ENCODE results near the gene ASAP2. TPM values are rescaled to one million over a fixed set of nuclear protein-coding genes. Genes with fewer than 3 reads are reported as not detected.

The ASAP2 gene
- total RNA-seq, 1 experiment from 2014 or later: 12.6 TPM

- Histone ChIP-seq H3T11ph (ENCODE audit: low read length) (no peak overlapping the region), H2AK5ac (ENCODE audit: insufficient read length, low read length) (no peak overlapping the region), H4K91ac (ENCODE audit: insufficient read length, low read depth, low read length) (no peak overlapping the region), H3K27me3 (ENCODE audit: insufficient read depth, low read length) (no peaks in the 10 kb centered on the region), H3K14ac (ENCODE audit: insufficient read depth, low read length) (peak overlapping the region; percentile 12; the same call in 1 of the 2 replicates), H3K18ac (ENCODE audit: insufficient read length, low read depth, low read length) (no peak overlapping the region), H2BK15ac (ENCODE audit: low read depth, low read length) (no peak overlapping the region), H3K9ac (ENCODE audit: extremely low read depth, insufficient read length, low read length) (no peak overlapping the region), H2BK20ac (ENCODE audit: low read depth, low read length, poor library complexity, severe bottlenecking) (no peak overlapping the region), H3K4ac (ENCODE audit: low read depth, low read length) (no peak overlapping the region), H4K20me1 (ENCODE audit: control insufficient read depth, insufficient read depth, insufficient read length) (no peaks in the 10 kb centered on the region), H4K5ac (ENCODE audit: insufficient read length, low read depth, low read length) (no peak overlapping the region), H3K23me2 (ENCODE audit: insufficient read length, low read depth, low read length, poor library complexity, severe bottlenecking) (peaks cover 3% of the 10 kb centered on the region), H2BK120ac (ENCODE audit: low read depth, low read length, poor library complexity, severe bottlenecking) (no peak overlapping the region), H3K23ac (ENCODE audit: insufficient read length, low read depth, low read length) (no peak overlapping the region), H3K56ac (ENCODE audit: insufficient read length, low read depth, low read length) (no peak overlapping the region), H3K4me1 (ENCODE audit: insufficient read depth, low read length) (0 out of 2 replicates have a peak, but pooled peaks cover 2% of the 10 kb centered on the region), H2BK5ac (ENCODE audit: insufficient read length, low read length) (no peak overlapping the region), H3K79me1 (ENCODE audit: insufficient read depth, low read depth, low read length, poor library complexity, severe bottlenecking) (no peaks in the 10 kb centered on the region), H3K79me2 (ENCODE audit: insufficient read depth, low read length) (0 out of 2 replicates have a peak, but pooled peaks cover 3% of the 10 kb centered on the region), H3K27ac (ENCODE audit: insufficient read length, low read depth, low read length) (no peak overlapping the region), H2AFZ (ENCODE audit: low read length) (no peak overlapping the region), H3K9me3 (ENCODE audit: control insufficient read depth, low read depth, low read length) (no peaks in the 10 kb centered on the region), H2BK12ac (ENCODE audit: insufficient read length, low read depth, low read length) (no peak overlapping the region), H3K4me2 (ENCODE audit: insufficient read depth, insufficient read length, low read length) (no peak overlapping the region), H4K8ac (replicated peaks; ENCODE audit: insufficient read length, low read depth, low read length) (no peak overlapping the region)
- H3K27me3 Mint-ChIP-seq (ENCODE audit: low read depth): no peaks in the 10 kb centered on the region
- TF ChIP-seq, protein P1, sequence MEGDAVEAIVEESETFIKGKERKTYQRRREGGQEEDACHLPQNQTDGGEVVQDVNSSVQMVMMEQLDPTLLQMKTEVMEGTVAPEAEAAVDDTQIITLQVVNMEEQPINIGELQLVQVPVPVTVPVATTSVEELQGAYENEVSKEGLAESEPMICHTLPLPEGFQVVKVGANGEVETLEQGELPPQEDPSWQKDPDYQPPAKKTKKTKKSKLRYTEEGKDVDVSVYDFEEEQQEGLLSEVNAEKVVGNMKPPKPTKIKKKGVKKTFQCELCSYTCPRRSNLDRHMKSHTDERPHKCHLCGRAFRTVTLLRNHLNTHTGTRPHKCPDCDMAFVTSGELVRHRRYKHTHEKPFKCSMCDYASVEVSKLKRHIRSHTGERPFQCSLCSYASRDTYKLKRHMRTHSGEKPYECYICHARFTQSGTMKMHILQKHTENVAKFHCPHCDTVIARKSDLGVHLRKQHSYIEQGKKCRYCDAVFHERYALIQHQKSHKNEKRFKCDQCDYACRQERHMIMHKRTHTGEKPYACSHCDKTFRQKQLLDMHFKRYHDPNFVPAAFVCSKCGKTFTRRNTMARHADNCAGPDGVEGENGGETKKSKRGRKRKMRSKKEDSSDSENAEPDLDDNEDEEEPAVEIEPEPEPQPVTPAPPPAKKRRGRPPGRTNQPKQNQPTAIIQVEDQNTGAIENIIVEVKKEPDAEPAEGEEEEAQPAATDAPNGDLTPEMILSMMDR (conservative IDR thresholded peaks at IDR 0.05): no peak
- peak overlapping the region in 1 of 3 experiments; percentile 69; a peak in 3 of 7 replicates for H3K27ac Mint-ChIP-seq
- DNase-seq: no peak
- WGBS (ENCODE audit: extremely low coverage, insufficient read length, low lambda C conversion rate): no CpG with 5 or more reads among the region's 6 CpGs
- H3K36me3 Mint-ChIP-seq (ENCODE audit: insufficient read depth in 1 of 3, low read depth in 3 of 3): peaks cover 0 to 4% (median 1%) of the 10 kb centered on the region in 3 experiments; a peak in 2 of 7 replicates
- peaks cover 48% of the 10 kb centered on the region in 2 experiments for H3K4me1 Mint-ChIP-seq
- no peaks in the 10 kb centered on the region for H3K9me3 Mint-ChIP-seq
- H3K4me3 Mint-ChIP-seq: no peak overlapping the region
These were observed 41.2 kb downstream of the ASAP2 start for GRCh38 chr2:9247786-9248185.

Measured in H9 (cell line).